ENCODE results near the gene RPL31. TPM values are rescaled to one million over a fixed set of nuclear protein-coding genes. Genes with fewer than 3 reads are reported as not detected.

RPL31 gene
- total RNA-seq, 2 experiments from 2014 or later, result 1,667 to 1,859 TPM

DNA sequence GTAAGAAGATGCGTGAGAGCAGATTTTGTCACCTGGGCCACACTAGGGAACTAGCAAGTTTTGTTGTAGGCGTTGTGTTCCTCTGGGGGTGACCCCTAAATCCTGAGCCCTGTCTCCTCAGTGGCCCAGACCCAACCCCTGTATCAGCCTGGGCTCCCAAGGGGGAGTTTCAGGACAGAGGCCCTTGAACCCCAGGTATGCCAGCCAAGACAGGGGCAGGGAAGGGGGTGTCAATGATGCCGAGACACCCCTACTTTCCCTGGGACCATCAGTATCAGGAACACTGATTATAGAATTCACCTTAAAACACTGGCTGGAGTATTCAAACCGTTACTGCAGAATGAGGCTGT lies 39.1 kb upstream of the RPL31 start:
- no peaks in the 10 kb centered on the region for H3K9me3 Mint-ChIP-seq
- no peaks in the 10 kb centered on the region for H3K27me3 Mint-ChIP-seq
- intact Hi-C loops (cut with micrococcal nuclease), result no loop called here
- DNase-seq (no peak), ATAC-seq (no peak)
- ChIA-PET CTCF (no interaction called here), POLR2A (no interaction called here)
- no peak overlapping the region for H3K27ac Mint-ChIP-seq
- H3K36me3 Mint-ChIP-seq (ENCODE audit: low read depth), result no peaks in the 10 kb centered on the region
- H3K4me1 Mint-ChIP-seq (ENCODE audit: low read depth), result peaks cover 8% of the 10 kb centered on the region
- TF ChIP-seq, protein P1, sequence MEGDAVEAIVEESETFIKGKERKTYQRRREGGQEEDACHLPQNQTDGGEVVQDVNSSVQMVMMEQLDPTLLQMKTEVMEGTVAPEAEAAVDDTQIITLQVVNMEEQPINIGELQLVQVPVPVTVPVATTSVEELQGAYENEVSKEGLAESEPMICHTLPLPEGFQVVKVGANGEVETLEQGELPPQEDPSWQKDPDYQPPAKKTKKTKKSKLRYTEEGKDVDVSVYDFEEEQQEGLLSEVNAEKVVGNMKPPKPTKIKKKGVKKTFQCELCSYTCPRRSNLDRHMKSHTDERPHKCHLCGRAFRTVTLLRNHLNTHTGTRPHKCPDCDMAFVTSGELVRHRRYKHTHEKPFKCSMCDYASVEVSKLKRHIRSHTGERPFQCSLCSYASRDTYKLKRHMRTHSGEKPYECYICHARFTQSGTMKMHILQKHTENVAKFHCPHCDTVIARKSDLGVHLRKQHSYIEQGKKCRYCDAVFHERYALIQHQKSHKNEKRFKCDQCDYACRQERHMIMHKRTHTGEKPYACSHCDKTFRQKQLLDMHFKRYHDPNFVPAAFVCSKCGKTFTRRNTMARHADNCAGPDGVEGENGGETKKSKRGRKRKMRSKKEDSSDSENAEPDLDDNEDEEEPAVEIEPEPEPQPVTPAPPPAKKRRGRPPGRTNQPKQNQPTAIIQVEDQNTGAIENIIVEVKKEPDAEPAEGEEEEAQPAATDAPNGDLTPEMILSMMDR (IDR thresholded peaks at IDR 0.05), result no peak
- H3K4me3 Mint-ChIP-seq, result no peak overlapping the region

DNA sequence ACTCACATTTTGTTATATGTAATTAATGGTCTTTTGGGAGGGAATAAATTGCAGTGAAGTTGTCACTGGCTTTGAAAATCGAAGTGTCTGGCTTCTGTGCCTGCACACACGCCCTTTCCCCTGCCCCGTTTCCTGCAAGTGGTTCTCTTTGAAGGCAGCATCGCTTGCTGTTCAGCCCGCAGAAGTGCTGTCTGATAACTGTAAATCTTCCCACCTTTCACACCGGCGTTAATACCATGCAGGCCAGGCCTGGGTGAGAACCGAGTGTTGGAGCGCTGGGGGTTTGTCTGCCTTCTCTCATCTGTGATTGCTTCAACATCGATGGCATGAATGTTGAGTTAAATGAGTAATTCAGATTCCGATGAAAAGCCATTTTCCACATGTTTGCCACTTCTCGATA lies 37.9 kb upstream of the RPL31 start:
- no peak overlapping the region for H3K27ac Mint-ChIP-seq
- peaks cover 8% of the 10 kb centered on the region for H3K4me1 Mint-ChIP-seq (ENCODE audit: low read depth)
- H3K9me3 Mint-ChIP-seq, result no peaks in the 10 kb centered on the region
- no peak for ATAC-seq
- no peaks in the 10 kb centered on the region for H3K27me3 Mint-ChIP-seq
- H3K4me3 Mint-ChIP-seq, result no peak overlapping the region
- TF ChIP-seq, protein P1 (IDR thresholded peaks at IDR 0.05), result no peak
- no peak for DNase-seq
- CTCF ChIA-PET, result interaction anchor here (0.8 kb wide), 1 partner anchor 354 kb away, joined by 3 read pairs; no protein-coding TSS in a partner anchor
- no peaks in the 10 kb centered on the region for H3K36me3 Mint-ChIP-seq (ENCODE audit: low read depth)
- POLR2A ChIA-PET, result no interaction called here
- intact Hi-C loops (cut with micrococcal nuclease), result no loop called here

DNA sequence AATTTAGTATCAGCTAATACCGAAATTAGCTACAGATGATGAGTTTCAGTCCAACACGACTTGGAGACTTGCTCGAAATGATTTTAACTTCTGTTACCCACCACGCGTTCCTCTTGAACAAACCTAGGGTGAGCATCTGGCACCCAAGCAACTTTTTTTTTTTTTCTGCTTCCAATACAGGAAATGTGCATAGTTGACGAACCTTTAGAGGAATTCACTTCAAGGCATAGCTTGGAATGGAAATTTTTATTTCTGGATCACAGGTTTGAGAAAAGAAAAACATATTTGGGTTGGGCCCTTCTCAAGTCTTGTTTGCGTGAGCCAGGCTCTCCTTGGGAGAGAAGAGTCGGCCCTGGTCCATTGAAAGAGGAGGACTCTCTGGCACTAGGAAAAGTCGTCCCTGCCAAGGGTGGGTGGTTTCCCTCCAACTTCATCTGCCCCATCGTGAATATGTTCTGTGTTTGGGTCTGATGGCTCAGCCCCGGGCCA lies 37.4 kb upstream of the RPL31 start:
- Mint-ChIP-seq H3K9me3 (no peaks in the 10 kb centered on the region), H3K4me1 (ENCODE audit: low read depth) (peaks cover 8% of the 10 kb centered on the region), H3K27me3 (no peaks in the 10 kb centered on the region), H3K27ac (no peak overlapping the region), H3K4me3 (no peak overlapping the region), H3K36me3 (ENCODE audit: low read depth) (no peaks in the 10 kb centered on the region)
- TF ChIP-seq, protein P1 (IDR thresholded peaks at IDR 0.05), result no peak
- ChIA-PET CTCF (interaction anchor here (0.8 kb wide), 1 partner anchor 354 kb away, joined by 3 read pairs; no protein-coding TSS in a partner anchor), POLR2A (no interaction called here)
- no peak for DNase-seq
- intact Hi-C loops (cut with micrococcal nuclease), result no loop called here
- ATAC-seq, result no peak

DNA sequence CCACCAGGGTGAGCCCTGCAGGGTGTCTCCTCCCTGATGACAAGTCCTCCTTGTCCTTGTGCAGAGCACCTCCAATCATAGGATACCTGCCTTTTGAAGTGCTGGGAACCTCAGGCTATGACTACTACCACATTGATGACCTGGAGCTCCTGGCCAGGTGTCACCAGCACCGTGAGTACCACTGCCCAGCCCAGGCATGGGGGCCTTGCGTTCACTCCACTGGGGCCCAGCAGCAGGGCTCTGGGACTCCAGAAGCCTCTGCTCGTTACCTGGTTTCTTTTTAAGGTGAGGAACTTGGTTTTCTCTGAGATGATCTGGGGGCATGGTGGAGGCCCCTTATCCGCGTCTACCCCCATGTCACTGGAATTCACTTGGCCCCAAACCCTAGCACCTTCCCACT lies 36.5 kb upstream of the RPL31 start:
- Mint-ChIP-seq H3K27me3 (no peaks in the 10 kb centered on the region), H3K9me3 (no peaks in the 10 kb centered on the region), H3K27ac (no peak overlapping the region), H3K4me3 (no peak overlapping the region), H3K4me1 (ENCODE audit: low read depth) (peaks cover 8% of the 10 kb centered on the region), H3K36me3 (ENCODE audit: low read depth) (no peaks in the 10 kb centered on the region)
- ChIA-PET POLR2A (interaction anchor here (0.7 kb wide), 1 partner anchor 237 kb away, joined by 3 read pairs; no protein-coding TSS in a partner anchor), CTCF (no interaction called here)
- no peak for DNase-seq
- ATAC-seq, result no peak
- TF ChIP-seq, protein P1 (IDR thresholded peaks at IDR 0.05), result no peak
- intact Hi-C loops (cut with micrococcal nuclease), result no loop called here

DNA sequence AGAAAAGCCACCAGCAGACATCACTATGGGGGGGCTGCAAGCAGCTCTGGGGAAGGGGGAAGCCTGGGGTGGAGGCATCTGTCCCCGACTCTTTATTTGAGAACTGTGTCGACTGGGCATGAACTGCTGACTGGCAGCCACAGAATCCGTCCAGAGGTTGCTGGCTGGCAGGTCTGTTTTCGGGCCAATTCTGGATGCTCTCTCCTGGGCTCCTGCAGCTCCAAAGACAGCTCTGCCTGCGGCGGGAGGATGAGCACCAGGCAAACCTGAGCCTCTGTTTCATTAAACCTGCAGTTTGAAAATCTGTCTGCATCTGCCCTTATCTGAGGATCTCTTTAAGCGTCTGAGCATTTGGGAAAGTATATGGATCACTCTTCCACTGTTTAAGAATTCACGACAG lies 34.4 kb upstream of the RPL31 start:
- H3K27me3 Mint-ChIP-seq, result no peaks in the 10 kb centered on the region
- H3K9me3 Mint-ChIP-seq, result no peaks in the 10 kb centered on the region
- ATAC-seq, result no peak
- H3K4me1 Mint-ChIP-seq (ENCODE audit: low read depth), result peaks cover 8% of the 10 kb centered on the region
- H3K4me3 Mint-ChIP-seq, result no peak overlapping the region
- POLR2A ChIA-PET, result interaction anchor here (0.6 kb wide), 1 partner anchor 1537 kb away, joined by 3 read pairs; no protein-coding TSS in a partner anchor
- CTCF ChIA-PET, result no interaction called here
- DNase-seq, result no peak
- intact Hi-C loops (cut with micrococcal nuclease), result no loop called here
- TF ChIP-seq, protein P1 (IDR thresholded peaks at IDR 0.05), result no peak
- peaks cover 2% of the 10 kb centered on the region for H3K36me3 Mint-ChIP-seq (ENCODE audit: low read depth)
- no peak overlapping the region for H3K27ac Mint-ChIP-seq
